K562 (cell line): ENCODE data around the gene PRDX1. TPM values are rescaled to one million over a fixed set of nuclear protein-coding genes. Genes with fewer than 3 reads are reported as not detected.

Source experiments
- ASH1L ChIP-seq: fragments of 450-650 bp; IDR thresholded peaks from 2 replicates; pipeline ENCODE4 v1.6.1; 2018; ENCODE audit warnings: borderline replicate concordance, mild to moderate bottlenecking, low read depth; ENCODE audit not compliant: partially characterized antibody
- PHF8 ChIP-seq: fragments of 200-600 bp; sonication (generic); IDR thresholded peaks from 2 replicates; pipeline ENCODE4 v1.6.1; 2012; ENCODE audit warnings: mixed run types, mild to moderate bottlenecking, inconsistent platforms, low read length, moderate library complexity, borderline replicate concordance
- TCF7L2 ChIP-seq: fragments of 150-350 bp; IDR thresholded peaks from 2 replicates; pipeline ENCODE4 v1.6.1; 2016; ENCODE audit warnings: low read depth, mild to moderate bottlenecking, low read length, moderate library complexity
- TFAP4 ChIP-seq: sonication (generic); formaldehyde crosslinking; IDR thresholded peaks from 2 replicates; pipeline ENCODE4 v1.8.0; 2022; ENCODE audit warnings: missing genetic modification reagents, mild to moderate bottlenecking, moderate library complexity, borderline replicate concordance
- ZBTB5 ChIP-seq: fragments of 450-650 bp; IDR thresholded peaks from 2 replicates; pipeline ENCODE4 v1.6.1; 2017; ENCODE audit warnings: antibody characterized with exemption
- ZHX1 ChIP-seq: fragments of 150-350 bp; conservative IDR thresholded peaks from 2 replicates; pipeline ENCODE4 v1.6.1; 2014; ENCODE audit warnings: low read length
- ZKSCAN8 ChIP-seq: fragments of 200-800 bp; sonication (Bioruptor generic); IDR thresholded peaks from 2 replicates; pipeline ENCODE4 v1.6.1; 2016; ENCODE audit warnings: missing genetic modification characterization, missing compliant biosample characterization
- polyA plus RNA-seq, 8 experiments: library from polyadenylated mRNA; depleted of rRNA in 4 of 8; stranded (reverse) in 5 of 8; unstranded in 3 of 8; fragments of >200 nt; fragmentation: Nextera tagmentation in 2 of 8; fragmentation: Illumina TruSeq in 1 of 8; extraction: Ambion mirVana in 2 of 8; extraction: Trizol in 1 of 8; gene quantifications; 2 replicates each; pipeline versions ENCODE4 v1.2.1 to v1.2.3, GENCODE V29; 2011 to 2014; ENCODE audit warnings: inconsistent platforms in 1 of 8, missing spikeins in 1 of 8
- total RNA-seq, 7 experiments: library from RNA; depleted of rRNA in 6 of 7; stranded (reverse); fragments of >200 nt in 6 of 7; fragmentation: Illumina TruSeq in 2 of 7; extraction: Trizol in 2 of 7; gene quantifications; 2 replicates each; pipeline versions ENCODE4 v1.2.1 to v1.2.3, GENCODE V29; 2011 to 2021; ENCODE audit warnings: low replicate concordance in 1 of 7
- TF ChIP-seq, protein P1 (sequence below), 2 experiments: fragments of 450-650 bp; IDR thresholded peaks; 2 replicates each; pipeline ENCODE4 v1.6.1; 2016; ENCODE audit warnings: mild to moderate bottlenecking in 2 of 2, borderline replicate concordance in 1 of 2, low read depth in 1 of 2, moderate library complexity in 1 of 2

The PRDX1 gene
- total and polyA plus RNA-seq, 9 of the 15 experiments (the other 6 are each of a cell fraction or from before 2014, with no cell fraction given) = 748 to 2,388 (median 1,045) TPM

DNA sequence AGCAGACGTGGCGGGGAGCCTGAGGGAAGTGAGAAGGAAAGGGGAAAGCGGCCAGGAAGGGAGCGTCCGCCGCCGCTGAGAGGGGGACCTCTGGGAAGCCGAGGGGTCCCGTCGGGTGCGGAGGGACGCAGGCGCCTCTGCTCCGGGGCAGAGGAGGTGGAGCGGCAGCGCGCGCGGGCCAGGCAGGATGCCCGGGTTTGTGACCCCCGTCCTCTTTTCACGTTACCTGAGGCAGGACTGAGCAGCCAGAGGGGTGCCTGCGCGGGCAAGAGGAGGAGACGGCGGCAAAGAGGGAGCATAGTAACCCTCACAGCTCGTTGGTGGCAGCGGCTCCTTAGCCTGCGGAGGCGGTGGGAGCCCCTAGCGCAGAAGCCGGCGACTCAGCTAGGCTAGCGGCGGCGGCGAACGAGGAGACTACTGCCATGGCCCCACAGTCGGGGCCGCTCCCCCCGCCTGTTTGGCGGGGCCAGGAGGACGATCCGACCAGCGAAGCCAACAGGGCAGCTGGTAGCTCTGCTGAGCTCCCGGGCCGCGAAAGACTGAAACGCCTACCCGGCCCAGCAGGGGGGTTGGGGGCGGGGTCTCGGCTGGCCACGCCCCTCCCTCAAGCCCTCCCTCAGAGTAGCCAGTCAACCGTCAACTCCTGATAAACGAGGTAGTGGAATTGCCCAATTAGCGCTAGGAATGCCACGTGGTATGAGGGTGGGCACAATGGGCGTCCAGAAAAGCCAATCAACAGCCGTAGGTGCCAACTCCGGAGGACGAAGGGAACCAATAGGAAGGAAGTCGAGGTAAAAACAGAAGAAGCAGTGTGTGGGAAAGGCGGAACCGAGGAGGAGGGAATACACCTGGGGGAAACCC lies 30.8 kb downstream of the PRDX1 start, which contains the start of gene TESK2 (continued):
- TF ChIP-seq ZHX1 = no peak
- TF ChIP-seq ZBTB5 = no peak
- peak; percentile 44; the same call in 1 of the 2 replicates for TF ChIP-seq PHF8
- TF ChIP-seq TFAP4 = peak; percentile 82
- TF ChIP-seq TCF7L2 = no peak
- peak; percentile 72 for TF ChIP-seq ASH1L
- TF ChIP-seq, protein P1, sequence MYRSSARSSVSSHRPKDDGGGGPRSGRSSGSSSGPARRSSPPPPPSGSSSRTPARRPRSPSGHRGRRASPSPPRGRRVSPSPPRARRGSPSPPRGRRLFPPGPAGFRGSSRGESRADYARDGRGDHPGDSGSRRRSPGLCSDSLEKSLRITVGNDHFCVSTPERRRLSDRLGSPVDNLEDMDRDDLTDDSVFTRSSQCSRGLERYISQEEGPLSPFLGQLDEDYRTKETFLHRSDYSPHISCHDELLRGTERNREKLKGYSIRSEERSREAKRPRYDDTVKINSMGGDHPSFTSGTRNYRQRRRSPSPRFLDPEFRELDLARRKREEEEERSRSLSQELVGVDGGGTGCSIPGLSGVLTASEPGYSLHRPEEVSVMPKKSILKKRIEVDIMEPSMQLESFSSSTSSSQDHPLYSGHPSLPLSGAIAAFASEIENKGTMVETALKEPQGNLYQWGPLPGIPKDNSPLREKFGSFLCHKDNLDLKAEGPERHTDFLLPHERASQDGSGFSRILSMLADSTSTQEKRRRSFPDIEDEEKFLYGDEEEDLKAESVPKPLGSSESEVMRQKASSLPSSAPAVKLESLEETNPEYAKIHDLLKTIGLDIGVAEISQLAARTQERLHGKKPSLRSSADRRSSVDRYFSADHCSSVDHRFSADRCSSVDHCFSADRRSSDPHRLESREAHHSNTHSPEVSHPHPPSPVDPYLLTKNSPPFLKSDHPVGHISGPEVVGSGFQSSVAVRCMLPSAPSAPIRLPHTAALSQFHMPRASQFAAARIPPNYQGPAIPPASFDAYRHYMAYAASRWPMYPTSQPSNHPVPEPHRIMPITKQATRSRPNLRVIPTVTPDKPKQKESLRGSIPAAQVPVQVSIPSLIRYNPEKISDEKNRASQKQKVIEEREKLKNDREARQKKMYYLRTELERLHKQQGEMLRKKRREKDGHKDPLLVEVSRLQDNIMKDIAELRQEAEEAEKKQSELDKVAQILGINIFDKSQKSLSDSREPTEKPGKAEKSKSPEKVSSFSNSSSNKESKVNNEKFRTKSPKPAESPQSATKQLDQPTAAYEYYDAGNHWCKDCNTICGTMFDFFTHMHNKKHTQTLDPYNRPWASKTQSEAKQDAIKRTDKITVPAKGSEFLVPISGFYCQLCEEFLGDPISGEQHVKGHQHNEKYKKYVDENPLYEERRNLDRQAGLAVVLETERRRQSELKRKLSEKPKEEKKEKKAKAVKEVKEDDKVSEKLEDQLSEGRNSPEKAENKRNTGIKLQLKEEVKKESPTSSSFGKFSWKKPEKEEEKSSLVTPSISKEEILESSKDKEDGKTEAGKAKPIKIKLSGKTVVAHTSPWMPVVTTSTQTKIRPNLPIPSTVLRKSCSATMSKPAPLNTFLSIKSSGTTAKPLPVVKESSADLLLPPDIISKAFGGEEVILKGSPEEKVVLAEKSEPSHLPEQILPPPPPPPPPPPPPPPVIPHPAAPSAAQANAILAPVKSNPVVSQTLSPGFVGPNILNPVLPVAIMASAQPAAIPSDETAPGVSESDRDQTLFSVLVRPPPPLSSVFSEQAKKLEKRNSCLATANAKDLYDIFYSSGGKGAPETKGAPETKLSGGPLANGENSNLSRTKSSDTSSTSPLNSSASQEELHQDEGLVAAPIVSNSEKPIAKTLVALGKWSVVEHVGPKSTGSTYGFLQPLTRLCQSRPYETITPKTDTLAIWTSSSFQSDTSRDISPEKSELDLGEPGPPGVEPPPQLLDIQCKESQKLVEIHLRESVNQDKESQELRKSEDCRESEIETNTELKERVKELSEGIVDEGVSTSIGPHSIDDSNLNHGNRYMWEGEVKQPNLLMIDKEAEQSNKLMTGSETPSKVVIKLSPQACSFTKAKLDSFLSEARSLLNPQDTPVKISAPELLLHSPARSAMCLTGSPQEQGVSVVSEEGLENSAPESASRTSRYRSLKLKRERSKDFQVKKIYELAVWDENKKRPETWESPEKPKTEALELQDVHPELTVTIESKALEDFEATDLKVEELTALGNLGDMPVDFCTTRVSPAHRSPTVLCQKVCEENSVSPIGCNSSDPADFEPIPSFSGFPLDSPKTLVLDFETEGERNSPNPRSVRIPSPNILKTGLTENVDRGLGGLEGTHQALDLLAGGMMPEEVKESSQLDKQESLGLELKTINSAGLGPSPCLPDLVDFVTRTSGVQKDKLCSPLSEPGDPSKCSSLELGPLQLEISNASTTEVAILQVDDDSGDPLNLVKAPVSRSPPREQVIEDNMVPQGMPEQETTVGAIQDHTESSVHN (IDR thresholded peaks at IDR 0.05; ENCODE audit: borderline replicate concordance in 1 of 2, low read depth in 1 of 2) = no peak
- no peak for TF ChIP-seq ZKSCAN8 (CRISPR knock-in tag)
